Kidney (tissue), 14 donors: ENCODE measurements around the gene PRXL2B. TPM values are rescaled to one million over a fixed set of nuclear protein-coding genes. Genes with fewer than 3 reads are reported as not detected.

Experiments used
- DNase-seq, 5 donors: peaks; one replicate each; pipeline ENCODE4 v3.0.0-alpha.2; 2013 to 2020
- FAIRE-seq: peaks from 2 replicates; lab custom pipeline; 2012; peaks lifted over from hg19 to GRCh38; lab: Jason Lieb, UNC
- H3K27ac ChIP-seq, 2 donors: one replicate each; pipeline ENCODE4 v1.7.0; 2013; ENCODE audit warnings: low read depth in 2 of 2, low read length in 2 of 2, inconsistent platforms in 1 of 2
- H3K27me3 ChIP-seq: one replicate; pipeline ENCODE4 v1.7.1; 2013; ENCODE audit warnings: low read length, inconsistent platforms; ENCODE audit not compliant: control insufficient read depth, insufficient read depth
- H3K36me3 ChIP-seq, 3 donors: one replicate each; pipeline versions ENCODE4 v1.7.0 to v1.7.1; 2013; ENCODE audit warnings: low read length in 3 of 3, control low read depth in 1 of 3, inconsistent platforms in 1 of 3; ENCODE audit not compliant: insufficient read depth in 3 of 3, control insufficient read depth in 2 of 3
- H3K4me1 ChIP-seq, 3 donors: one replicate each; pipeline versions ENCODE4 v1.7.0 to v1.7.1; 2013; ENCODE audit warnings: low read length in 3 of 3, inconsistent platforms in 1 of 3, low read depth in 1 of 3; ENCODE audit not compliant: control insufficient read depth in 2 of 3, insufficient read depth in 2 of 3
- H3K4me3 ChIP-seq, 3 donors: one replicate each; pipeline versions ENCODE4 v1.7.0 to v1.8.1; 2013; ENCODE audit warnings: low read length in 3 of 3, control low read depth in 1 of 3, inconsistent platforms in 1 of 3
- H3K9ac ChIP-seq, 3 donors: one replicate each; pipeline versions ENCODE4 v1.7.0 to v1.7.1; 2013; ENCODE audit warnings: low read length in 3 of 3, control low read depth in 1 of 3, inconsistent platforms in 1 of 3
- H3K9me3 ChIP-seq, 3 donors: one replicate each; pipeline versions ENCODE4 v1.7.0 to v1.7.1; 2013; ENCODE audit warnings: low read length in 3 of 3, control low read depth in 1 of 3, inconsistent platforms in 1 of 3; ENCODE audit not compliant: control insufficient read depth in 2 of 3, insufficient read depth in 1 of 3
- intact Hi-C: fragments of 100-400 bp; cut with DNase I; formaldehyde crosslinking; loops from one replicate; pipeline ENCODE4 v1.11.1; 2022
- polyA plus RNA-seq: library from polyadenylated mRNA; stranded (reverse); fragments of 350-450 nt; fragmentation: Illumina TruSeq; extraction: RNeasy Lipid Tissue Mini Kit (QIAGEN cat#74804); gene quantifications from one replicate; pipeline ENCODE4 v1.2.3, GENCODE V29; 2014; ENCODE audit warnings: low read depth, low replicate concordance; ENCODE audit not compliant: insufficient read depth
- total RNA-seq: library from RNA; stranded (reverse); fragmentation: NEBNext Ultra II Directional; extraction: Animal tissue kit (Norgen Biotek cat#: 25700); gene quantifications from one replicate; pipeline ENCODE4 v1.2.1, GENCODE V29; 2021
- TF ChIP-seq, protein P1 (sequence below): IDR thresholded peaks from 3 replicates; pipeline ENCODE4 v1.5.1; 2012; ENCODE audit warnings: mild to moderate bottlenecking, moderate library complexity, borderline replicate concordance; ENCODE audit not compliant: insufficient read depth; ENCODE audit errors: extremely low read depth
- donor health status: control.
- donor health status: control.
- donor health status: control.
- donor health status: control.
- donor health status: control.
- donor health status: DM: yes; HTN: yes; CAD: no.
- donor health status: Normal renal cell carcinoma (clear cell type).

The PRXL2B gene
- total and polyA plus RNA-seq, 2 donors from 2014 or later: 25.6 to 39.5 TPM

DNA sequence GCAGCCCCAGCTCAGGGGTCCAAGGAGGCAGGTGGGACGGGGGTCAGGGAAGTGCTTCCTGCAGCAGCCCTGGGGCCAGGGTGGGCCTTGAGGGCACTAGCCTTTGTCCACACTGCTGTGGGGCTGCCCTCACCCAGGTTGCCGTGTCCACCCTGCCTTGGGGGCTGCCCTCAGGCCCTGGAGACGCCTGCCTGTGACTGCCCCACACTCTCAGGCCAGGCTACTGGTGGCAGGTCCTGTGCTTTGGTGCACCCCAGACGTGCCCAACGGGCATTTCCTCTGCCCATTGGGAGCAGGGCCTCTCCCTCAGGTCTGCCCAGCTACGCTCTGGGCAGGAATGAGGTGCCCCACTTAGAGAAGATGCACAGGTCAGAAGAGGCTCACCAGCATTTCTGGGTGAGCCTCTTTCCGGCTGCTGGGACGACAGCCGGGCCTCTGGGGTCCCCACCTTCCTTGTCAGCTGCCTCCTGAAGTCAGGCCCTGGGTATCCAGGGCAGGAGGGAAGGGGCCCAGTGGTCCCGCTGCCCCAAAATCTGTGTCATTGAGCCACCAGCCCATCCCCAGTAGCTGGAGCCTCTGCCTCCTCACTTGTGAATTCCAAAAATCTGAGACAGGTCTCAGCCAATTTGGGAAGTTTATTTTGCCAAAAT, 48.9 kb downstream of the PRXL2B start:
- no peaks in the 10 kb centered on the region for H3K4me1 ChIP-seq
- H3K9ac ChIP-seq: no peak overlapping the region
- FAIRE-seq: no peak
- DNase-seq: no peak
- no peaks in the 10 kb centered on the region for H3K36me3 ChIP-seq
- peaks cover 0 to 6% (median 1%) of the 10 kb centered on the region in 3 donors for H3K9me3 ChIP-seq
- H3K4me3 ChIP-seq: no peak overlapping the region
- H3K27me3 ChIP-seq: peaks cover 4% of the 10 kb centered on the region
- TF ChIP-seq, protein P1, sequence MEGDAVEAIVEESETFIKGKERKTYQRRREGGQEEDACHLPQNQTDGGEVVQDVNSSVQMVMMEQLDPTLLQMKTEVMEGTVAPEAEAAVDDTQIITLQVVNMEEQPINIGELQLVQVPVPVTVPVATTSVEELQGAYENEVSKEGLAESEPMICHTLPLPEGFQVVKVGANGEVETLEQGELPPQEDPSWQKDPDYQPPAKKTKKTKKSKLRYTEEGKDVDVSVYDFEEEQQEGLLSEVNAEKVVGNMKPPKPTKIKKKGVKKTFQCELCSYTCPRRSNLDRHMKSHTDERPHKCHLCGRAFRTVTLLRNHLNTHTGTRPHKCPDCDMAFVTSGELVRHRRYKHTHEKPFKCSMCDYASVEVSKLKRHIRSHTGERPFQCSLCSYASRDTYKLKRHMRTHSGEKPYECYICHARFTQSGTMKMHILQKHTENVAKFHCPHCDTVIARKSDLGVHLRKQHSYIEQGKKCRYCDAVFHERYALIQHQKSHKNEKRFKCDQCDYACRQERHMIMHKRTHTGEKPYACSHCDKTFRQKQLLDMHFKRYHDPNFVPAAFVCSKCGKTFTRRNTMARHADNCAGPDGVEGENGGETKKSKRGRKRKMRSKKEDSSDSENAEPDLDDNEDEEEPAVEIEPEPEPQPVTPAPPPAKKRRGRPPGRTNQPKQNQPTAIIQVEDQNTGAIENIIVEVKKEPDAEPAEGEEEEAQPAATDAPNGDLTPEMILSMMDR: no peak
- no peak overlapping the region for H3K27ac ChIP-seq
- intact Hi-C loops: no loop called here

DNA sequence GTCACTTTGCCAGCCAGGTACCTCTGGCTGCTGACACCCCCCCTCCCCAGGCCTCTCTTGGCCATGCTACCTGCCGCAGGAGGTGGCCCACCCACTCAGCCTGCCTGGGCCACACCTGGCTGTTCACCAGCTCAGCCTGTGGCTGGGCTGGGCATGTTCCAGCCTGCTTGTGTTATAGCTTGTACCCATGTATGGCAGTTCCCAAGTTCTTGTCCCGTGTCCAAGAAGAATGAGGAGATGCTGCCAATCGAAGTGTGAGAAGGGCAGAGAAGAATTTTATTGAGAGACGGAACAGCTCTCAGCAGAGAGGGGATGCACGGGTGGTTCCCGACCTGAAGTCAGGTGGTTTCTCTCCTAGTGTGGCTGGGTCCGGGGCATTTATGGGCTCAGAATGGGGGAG, 50.2 kb downstream of the PRXL2B start:
- Histone ChIP-seq H3K4me3 (no peak overlapping the region), H3K9ac (no peak overlapping the region), H3K36me3 (no peaks in the 10 kb centered on the region), H3K4me1 (no peaks in the 10 kb centered on the region), H3K9me3 (peaks cover 0 to 6% (median 0%) of the 10 kb centered on the region in 3 donors), H3K27ac (no peak overlapping the region), H3K27me3 (no peaks in the 10 kb centered on the region)
- DNase-seq (no peak), FAIRE-seq (no peak)
- TF ChIP-seq, protein P1: no peak
- intact Hi-C loops: no loop called here

DNA sequence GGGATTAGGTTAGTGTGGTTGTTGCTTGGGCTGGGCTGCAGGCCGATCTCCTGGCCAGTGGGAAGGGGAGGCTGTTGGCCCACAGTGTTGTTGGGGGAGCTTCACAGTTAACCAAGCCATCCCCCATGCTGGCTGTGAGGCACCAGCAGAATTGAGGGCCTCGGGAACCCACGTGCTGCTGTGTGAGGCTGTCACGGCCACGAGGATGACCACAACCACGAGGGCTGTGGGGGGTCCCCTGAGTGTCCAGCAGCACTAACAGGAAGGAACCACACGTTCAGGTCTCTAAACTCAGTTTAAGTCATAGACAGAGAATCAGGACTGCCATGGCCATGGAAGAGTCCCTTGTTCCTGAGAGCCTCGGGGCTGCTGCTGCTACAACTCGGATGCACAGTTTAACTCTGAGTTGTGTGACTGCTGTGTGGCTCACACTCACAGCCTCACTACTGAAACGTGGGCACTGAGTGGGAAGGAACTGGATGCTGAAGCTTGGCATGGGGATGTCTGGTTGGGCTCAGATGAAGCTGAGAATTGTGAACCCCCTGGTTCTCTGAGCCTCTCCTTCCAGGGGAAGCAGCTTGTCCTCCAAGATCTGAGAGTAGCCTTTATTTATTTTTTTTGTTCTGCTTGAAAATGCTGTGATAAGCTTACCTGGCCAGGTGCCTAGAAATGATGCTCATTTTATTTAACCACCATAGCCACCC, 51.0 kb downstream of the PRXL2B start:
- no peak overlapping the region for H3K4me3 ChIP-seq
- no peak overlapping the region for H3K9ac ChIP-seq
- TF ChIP-seq, protein P1: no peak
- no peak for DNase-seq
- no peaks in the 10 kb centered on the region for H3K36me3 ChIP-seq
- H3K27ac ChIP-seq: no peak overlapping the region
- H3K27me3 ChIP-seq: no peaks in the 10 kb centered on the region
- peaks cover 0 to 9% (median 0%) of the 10 kb centered on the region in 3 donors for H3K4me1 ChIP-seq
- FAIRE-seq: no peak
- peaks cover 0 to 6% (median 0%) of the 10 kb centered on the region in 3 donors for H3K9me3 ChIP-seq
- intact Hi-C loops: no loop called here
